HepG2 (cell line): Measurements from ENCODE around the gene SPATA25. TPM values are rescaled to one million over a fixed set of nuclear protein-coding genes. Genes with fewer than 3 reads are reported as not detected.

Experiments used
- E2F2 ChIP-seq: sonication (generic); formaldehyde crosslinking; IDR thresholded peaks from 2 replicates; pipeline ENCODE4 v1.4.0; 2020; ENCODE audit warnings: missing genetic modification reagents, borderline replicate concordance
- HOXA3 ChIP-seq: sonication (generic); formaldehyde crosslinking; IDR thresholded peaks from 2 replicates; pipeline ENCODE4 v1.5.0; 2020; ENCODE audit warnings: missing genetic modification reagents
- IRF9 ChIP-seq: sonication (generic); formaldehyde crosslinking; IDR thresholded peaks from 2 replicates; pipeline ENCODE4 v1.8.0; 2022; ENCODE audit warnings: missing genetic modification reagents, mild to moderate bottlenecking, borderline replicate concordance
- KDM5B ChIP-seq: sonication (generic); formaldehyde crosslinking; IDR thresholded peaks from 2 replicates; pipeline ENCODE4 v1.4.0; 2020; ENCODE audit warnings: missing genetic modification reagents, mild to moderate bottlenecking, borderline replicate concordance
- KLF9 ChIP-seq: IDR thresholded peaks from 2 replicates; pipeline ENCODE4 v1.6.1; 2016; ENCODE audit warnings: low read depth
- MBD4 ChIP-seq: IDR thresholded peaks from 2 replicates; pipeline ENCODE4 v1.6.1; 2012; ENCODE audit warnings: low read length, inconsistent platforms, borderline replicate concordance
- MTF2 ChIP-seq: sonication (generic); formaldehyde crosslinking; IDR thresholded peaks from 2 replicates; pipeline ENCODE4 v1.5.0; 2020; ENCODE audit warnings: missing genetic modification reagents, borderline replicate concordance
- PRDM15 ChIP-seq: sonication (generic); formaldehyde crosslinking; IDR thresholded peaks from 2 replicates; pipeline ENCODE4 v1.4.0; 2020; ENCODE audit warnings: missing genetic modification reagents
- UBTF ChIP-seq: sonication (generic); formaldehyde crosslinking; IDR thresholded peaks from 2 replicates; pipeline ENCODE4 v1.4.0; 2020; ENCODE audit warnings: mild to moderate bottlenecking, missing genetic modification reagents
- ZBTB21 ChIP-seq: sonication (generic); formaldehyde crosslinking; IDR thresholded peaks from 2 replicates; pipeline ENCODE4 v1.4.0; 2020; ENCODE audit warnings: missing genetic modification reagents
- ZNF138 ChIP-seq: sonication (generic); formaldehyde crosslinking; IDR thresholded peaks from 2 replicates; pipeline ENCODE4 v1.5.0; 2020; ENCODE audit warnings: mild to moderate bottlenecking, low read depth, missing genetic modification reagents
- ZNF260 ChIP-seq: sonication (generic); formaldehyde crosslinking; IDR thresholded peaks from 2 replicates; pipeline ENCODE4 v1.4.0; 2020; ENCODE audit warnings: missing genetic modification reagents, low read depth, mild to moderate bottlenecking, borderline replicate concordance
- ZNF3 ChIP-seq: IDR thresholded peaks from 2 replicates; pipeline ENCODE4 v1.7.0; 2017; ENCODE audit warnings: inconsistent platforms
- ZNF326 ChIP-seq: sonication (generic); formaldehyde crosslinking; IDR thresholded peaks from 2 replicates; pipeline ENCODE4 v1.4.0; 2020; ENCODE audit warnings: missing genetic modification reagents, borderline replicate concordance
- ZNF331 ChIP-seq: sonication (generic); formaldehyde crosslinking; IDR thresholded peaks from 2 replicates; pipeline ENCODE4 v1.4.0; 2020; ENCODE audit warnings: missing genetic modification reagents
- ZNF574 ChIP-seq: sonication (generic); formaldehyde crosslinking; IDR thresholded peaks from 2 replicates; pipeline ENCODE4 v1.4.0; 2020; ENCODE audit warnings: missing genetic modification reagents
- ZNF850 ChIP-seq: sonication (generic); formaldehyde crosslinking; conservative IDR thresholded peaks from 2 replicates; pipeline ENCODE4 v1.9.0; 2021; ENCODE audit warnings: mild to moderate bottlenecking, missing genetic modification reagents
- polyA plus RNA-seq, 8 experiments: library from polyadenylated mRNA; depleted of rRNA in 3 of 8; stranded (reverse) in 7 of 8; unstranded in 1 of 8; fragments of >200 nt; fragmentation: Illumina TruSeq in 4 of 8; extraction: Trizol in 4 of 8; gene quantifications; 2 replicates each; pipeline versions ENCODE4 v1.2.1 to v1.2.3, GENCODE V29; 2011 to 2016; ENCODE audit warnings: low read depth in 4 of 8, missing spikeins in 1 of 8, mixed read lengths in 1 of 8; ENCODE audit not compliant: insufficient read depth in 1 of 8
- total RNA-seq, 5 experiments: library from RNA; depleted of rRNA; stranded (reverse); fragments of >200 nt; fragmentation: Illumina TruSeq; extraction: Trizol; gene quantifications; 2 replicates each; pipeline ENCODE4 v1.2.3, GENCODE V29; 2016; ENCODE audit warnings: low read depth in 1 of 5

SPATA25 gene
- total and polyA plus RNA-seq, 2 of the 13 experiments (the other 11 are each of a cell fraction or from before 2014, with no cell fraction given) = 4.8 to 7.6 TPM

- no peak for TF ChIP-seq PRDM15 (CRISPR knock-in tag)
- peak; percentile 37; the same call in 1 of the 2 replicates for TF ChIP-seq UBTF (CRISPR knock-in tag)
- TF ChIP-seq ZNF574 (CRISPR knock-in tag) = peak; percentile 13; the same call in 1 of the 2 replicates
- no peak for TF ChIP-seq KDM5B
- TF ChIP-seq ZNF850 (CRISPR knock-in tag) = no peak
- TF ChIP-seq ZNF3 (CRISPR knock-in tag) = peak; percentile 97
- TF ChIP-seq HOXA3 (CRISPR knock-in tag) = peak; percentile 56; the same call in 1 of the 2 replicates
- no peak for TF ChIP-seq MBD4
- no peak for TF ChIP-seq ZNF138
- TF ChIP-seq E2F2 (CRISPR knock-in tag) = no peak
- TF ChIP-seq MTF2 (CRISPR knock-in tag) = no peak
- peak; percentile 82; the same call in 1 of the 2 replicates for TF ChIP-seq ZNF331
- TF ChIP-seq ZNF326 (CRISPR knock-in tag) = no peak
- 0 out of 2 replicates have a peak, but pooled peaks have one; percentile 69 for TF ChIP-seq IRF9 (CRISPR knock-in tag)
- no peak for TF ChIP-seq ZNF260 (CRISPR knock-in tag)
- 0 out of 2 replicates have a peak, but pooled peaks have one; percentile 21 for TF ChIP-seq KLF9 (CRISPR knock-in tag)
- TF ChIP-seq ZBTB21 (CRISPR knock-in tag) = no peak
Observed at GRCh38 chr20:45863543-45864470, 23.6 kb downstream of the SPATA25 start (continued).
